HuH-7 (cell line): Measurements from ENCODE around the gene TNNC1.

Experiments
- DNase-seq: peaks from one replicate; pipeline ENCODE4 v3.0.0; 2011; ENCODE audit warnings: low spot score

Gene TNNC1

GRCh38 chr3:52442409-52443267, 11.2 kb downstream of the TNNC1 start:
- DNase-seq, result no peak

- DNase-seq, result no peak
These were observed 12.0 kb downstream of the TNNC1 start for GRCh38 chr3:52441772-52442332.

GRCh38 chr3:52441091-52441771, 12.6 kb downstream of the TNNC1 start:
- DNase-seq, result no peak

- no peak for DNase-seq
These were observed 13.2 kb downstream of the TNNC1 start for GRCh38 chr3:52440671-52441070.

- no peak for DNase-seq
These were observed 13.6 kb downstream of the TNNC1 start for GRCh38 chr3:52440249-52440551.

- DNase-seq, result no peak
These were observed 14.2 kb downstream of the TNNC1 start for GRCh38 chr3:52439426-52440248.

- DNase-seq, result no peak
These were observed 15.0 kb downstream of the TNNC1 start for GRCh38 chr3:52438579-52439425.

- DNase-seq, result no peak
These were observed 15.8 kb downstream of the TNNC1 start for GRCh38 chr3:52438104-52438376.

GRCh38 chr3:52437326-52438103, 16.3 kb downstream of the TNNC1 start:
- DNase-seq, result no peak

- DNase-seq, result no peak
These were observed 17.2 kb downstream of the TNNC1 start for GRCh38 chr3:52436500-52437149.

- DNase-seq, result no peak
These were observed 18.4 kb downstream of the TNNC1 start for GRCh38 chr3:52435246-52436101.

GRCh38 chr3:52434491-52435115, 19.2 kb downstream of the TNNC1 start:
- no peak for DNase-seq

- no peak for DNase-seq
These were observed 19.8 kb downstream of the TNNC1 start for GRCh38 chr3:52433996-52434479.

GRCh38 chr3:52433328-52433995, 20.4 kb downstream of the TNNC1 start:
- no peak for DNase-seq

GRCh38 chr3:52432691-52433141, 21.1 kb downstream of the TNNC1 start:
- no peak for DNase-seq

- DNase-seq, result no peak
These were observed 21.6 kb downstream of the TNNC1 start for GRCh38 chr3:52432225-52432624.

- DNase-seq, result no peak
These were observed 22.2 kb downstream of the TNNC1 start for GRCh38 chr3:52431459-52432223.
